GM23338 (cell line): Measurements from ENCODE around the gene FANK1.

Source experiments
- EZH2 ChIP-seq: fragments of 200-600 bp; sonication (generic); IDR thresholded peaks from one replicate; pipeline ENCODE4 v1.8.0; 2017; ENCODE audit warnings: antibody characterized with exemption, mild to moderate bottlenecking, low read depth; ENCODE audit not compliant: unreplicated experiment
- TF ChIP-seq, protein P1 (sequence below), 2 experiments: fragments of 200-600 bp in 1 of 2; sonication (generic) in 1 of 2; conservative IDR thresholded peaks; 2 replicates each; pipeline versions ENCODE4 v1.5.1 to v1.6.1; 2016 to 2017; ENCODE audit warnings: antibody characterized with exemption in 2 of 2, low read depth in 2 of 2, mild to moderate bottlenecking in 2 of 2, moderate library complexity in 1 of 2
- TF ChIP-seq, protein P2 (sequence below): IDR thresholded peaks from one replicate; pipeline ENCODE4 v1.6.1; 2018; ENCODE audit warnings: antibody characterized with exemption; ENCODE audit not compliant: unreplicated experiment

DNA sequence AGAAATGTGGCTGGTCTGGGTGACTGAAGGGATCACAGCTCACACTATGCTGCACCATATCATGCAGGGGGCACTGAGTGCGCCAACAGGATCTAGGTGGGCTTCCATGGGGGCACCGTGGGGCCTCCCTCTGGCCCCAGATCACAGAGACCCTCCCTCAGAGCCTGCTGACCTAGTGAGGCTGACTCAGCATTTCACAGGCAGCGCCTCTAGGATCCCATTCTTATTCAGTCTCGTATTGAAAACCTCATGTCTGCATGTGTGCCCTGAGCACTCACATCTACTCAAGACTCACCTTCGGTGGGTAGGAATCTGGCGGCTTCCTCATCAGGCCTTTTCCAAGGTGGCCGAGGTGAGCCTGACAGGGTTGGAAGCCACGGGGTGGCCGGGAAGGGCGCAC, 141.6 kb downstream of the FANK1 start:
- TF ChIP-seq, protein P1, sequence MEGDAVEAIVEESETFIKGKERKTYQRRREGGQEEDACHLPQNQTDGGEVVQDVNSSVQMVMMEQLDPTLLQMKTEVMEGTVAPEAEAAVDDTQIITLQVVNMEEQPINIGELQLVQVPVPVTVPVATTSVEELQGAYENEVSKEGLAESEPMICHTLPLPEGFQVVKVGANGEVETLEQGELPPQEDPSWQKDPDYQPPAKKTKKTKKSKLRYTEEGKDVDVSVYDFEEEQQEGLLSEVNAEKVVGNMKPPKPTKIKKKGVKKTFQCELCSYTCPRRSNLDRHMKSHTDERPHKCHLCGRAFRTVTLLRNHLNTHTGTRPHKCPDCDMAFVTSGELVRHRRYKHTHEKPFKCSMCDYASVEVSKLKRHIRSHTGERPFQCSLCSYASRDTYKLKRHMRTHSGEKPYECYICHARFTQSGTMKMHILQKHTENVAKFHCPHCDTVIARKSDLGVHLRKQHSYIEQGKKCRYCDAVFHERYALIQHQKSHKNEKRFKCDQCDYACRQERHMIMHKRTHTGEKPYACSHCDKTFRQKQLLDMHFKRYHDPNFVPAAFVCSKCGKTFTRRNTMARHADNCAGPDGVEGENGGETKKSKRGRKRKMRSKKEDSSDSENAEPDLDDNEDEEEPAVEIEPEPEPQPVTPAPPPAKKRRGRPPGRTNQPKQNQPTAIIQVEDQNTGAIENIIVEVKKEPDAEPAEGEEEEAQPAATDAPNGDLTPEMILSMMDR (conservative IDR thresholded peaks at IDR 0.05; ENCODE audit: low read depth in 2 of 2) = no peak
- TF ChIP-seq EZH2 = no peak
- TF ChIP-seq, protein P2, sequence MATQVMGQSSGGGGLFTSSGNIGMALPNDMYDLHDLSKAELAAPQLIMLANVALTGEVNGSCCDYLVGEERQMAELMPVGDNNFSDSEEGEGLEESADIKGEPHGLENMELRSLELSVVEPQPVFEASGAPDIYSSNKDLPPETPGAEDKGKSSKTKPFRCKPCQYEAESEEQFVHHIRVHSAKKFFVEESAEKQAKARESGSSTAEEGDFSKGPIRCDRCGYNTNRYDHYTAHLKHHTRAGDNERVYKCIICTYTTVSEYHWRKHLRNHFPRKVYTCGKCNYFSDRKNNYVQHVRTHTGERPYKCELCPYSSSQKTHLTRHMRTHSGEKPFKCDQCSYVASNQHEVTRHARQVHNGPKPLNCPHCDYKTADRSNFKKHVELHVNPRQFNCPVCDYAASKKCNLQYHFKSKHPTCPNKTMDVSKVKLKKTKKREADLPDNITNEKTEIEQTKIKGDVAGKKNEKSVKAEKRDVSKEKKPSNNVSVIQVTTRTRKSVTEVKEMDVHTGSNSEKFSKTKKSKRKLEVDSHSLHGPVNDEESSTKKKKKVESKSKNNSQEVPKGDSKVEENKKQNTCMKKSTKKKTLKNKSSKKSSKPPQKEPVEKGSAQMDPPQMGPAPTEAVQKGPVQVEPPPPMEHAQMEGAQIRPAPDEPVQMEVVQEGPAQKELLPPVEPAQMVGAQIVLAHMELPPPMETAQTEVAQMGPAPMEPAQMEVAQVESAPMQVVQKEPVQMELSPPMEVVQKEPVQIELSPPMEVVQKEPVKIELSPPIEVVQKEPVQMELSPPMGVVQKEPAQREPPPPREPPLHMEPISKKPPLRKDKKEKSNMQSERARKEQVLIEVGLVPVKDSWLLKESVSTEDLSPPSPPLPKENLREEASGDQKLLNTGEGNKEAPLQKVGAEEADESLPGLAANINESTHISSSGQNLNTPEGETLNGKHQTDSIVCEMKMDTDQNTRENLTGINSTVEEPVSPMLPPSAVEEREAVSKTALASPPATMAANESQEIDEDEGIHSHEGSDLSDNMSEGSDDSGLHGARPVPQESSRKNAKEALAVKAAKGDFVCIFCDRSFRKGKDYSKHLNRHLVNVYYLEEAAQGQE = no peak
